ENCODE data around the gene TMEM243.
"Not testable (repeated sequence)": the region's sequence is repeated elsewhere in the genome, so short reads cannot be mapped to it uniquely, and the experiment has no call there.

Gene TMEM243

GRCh38 chr7:87210506-87210905, 9.0 kb downstream of the TMEM243 start:
- DNase-seq (ENCODE audit: low read depth) = no peak

DNA sequence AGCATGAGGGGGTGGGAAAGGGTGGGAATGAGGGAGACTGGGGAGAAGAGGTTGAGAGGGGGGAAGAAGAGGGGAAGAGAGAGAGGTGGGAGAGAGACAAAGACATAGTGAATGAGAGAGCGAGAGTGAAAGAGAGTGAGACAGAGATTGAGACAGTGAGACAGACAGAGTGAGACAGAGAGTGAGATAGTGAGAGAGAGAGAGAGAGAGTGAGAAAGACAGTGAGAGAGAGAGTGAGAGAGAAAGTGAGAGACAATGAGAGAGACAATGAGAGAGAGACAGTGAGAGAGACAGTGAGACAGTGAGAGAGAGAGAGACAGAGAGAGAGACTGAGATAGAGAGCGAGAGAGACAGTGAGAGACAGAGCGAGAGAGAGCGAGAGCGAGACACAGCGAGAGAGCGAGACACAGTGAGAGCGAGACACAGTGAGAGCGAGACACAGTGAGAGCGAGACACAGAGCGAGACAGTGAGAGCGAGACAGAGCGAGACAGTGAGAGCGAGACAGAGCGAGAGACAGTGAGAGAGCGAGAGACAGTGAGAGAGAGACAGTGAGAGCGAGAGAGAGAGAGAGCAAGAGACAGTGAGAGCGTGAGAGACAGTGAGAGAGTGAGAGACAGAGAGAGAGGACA, 10.1 kb downstream of the TMEM243 start:
- DNase-seq (ENCODE audit: low read depth) = no peak

- no peak for DNase-seq (ENCODE audit: low read depth)
These were observed 13.2 kb downstream of the TMEM243 start for GRCh38 chr7:87206361-87206760.

DNA sequence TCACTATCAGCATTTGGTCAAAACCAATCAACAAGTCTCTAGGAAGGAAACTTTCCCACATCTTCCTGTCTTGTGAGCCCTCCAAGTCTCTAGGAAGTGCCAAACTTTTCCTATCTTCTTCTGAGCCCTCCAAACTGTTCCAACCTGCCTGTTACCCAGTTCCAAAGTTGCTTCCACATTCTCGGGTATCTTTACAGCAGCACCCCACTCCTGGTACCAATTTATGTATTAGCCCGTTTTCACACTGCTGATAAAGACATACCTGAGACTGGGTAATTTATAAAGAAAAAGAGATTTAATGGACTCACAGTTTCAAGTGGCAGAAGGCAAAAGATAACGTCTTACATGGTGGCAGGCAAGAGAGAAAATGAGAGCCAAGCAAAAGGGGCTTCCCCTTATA, 13.8 kb downstream of the TMEM243 start:
- not testable (repeated sequence) for DNase-seq (ENCODE audit: low read depth)

DNA sequence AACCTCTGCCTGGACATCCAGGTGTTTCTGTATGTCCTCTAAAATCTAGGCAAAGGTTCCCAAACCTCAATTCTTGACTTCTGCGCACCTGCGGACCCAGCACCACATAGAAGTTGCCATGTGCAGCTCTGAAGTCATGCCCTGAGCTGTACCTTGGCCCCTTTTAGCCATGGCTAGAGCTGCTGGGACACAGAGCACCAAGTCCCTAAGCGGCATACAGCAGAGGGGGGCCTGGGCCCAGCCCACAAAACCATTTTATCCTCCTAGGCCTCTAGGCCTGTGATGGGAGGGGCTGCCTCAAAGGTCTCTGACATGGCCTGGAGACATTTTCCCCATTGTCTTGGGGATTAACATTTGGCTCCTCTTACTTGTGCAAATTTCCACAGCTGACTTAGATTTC, 14.6 kb downstream of the TMEM243 start:
- DNase-seq (ENCODE audit: low read depth) = no peak

- not testable (repeated sequence) for DNase-seq (ENCODE audit: low read depth)
These were observed 15.6 kb downstream of the TMEM243 start for GRCh38 chr7:87203929-87204328.

DNA sequence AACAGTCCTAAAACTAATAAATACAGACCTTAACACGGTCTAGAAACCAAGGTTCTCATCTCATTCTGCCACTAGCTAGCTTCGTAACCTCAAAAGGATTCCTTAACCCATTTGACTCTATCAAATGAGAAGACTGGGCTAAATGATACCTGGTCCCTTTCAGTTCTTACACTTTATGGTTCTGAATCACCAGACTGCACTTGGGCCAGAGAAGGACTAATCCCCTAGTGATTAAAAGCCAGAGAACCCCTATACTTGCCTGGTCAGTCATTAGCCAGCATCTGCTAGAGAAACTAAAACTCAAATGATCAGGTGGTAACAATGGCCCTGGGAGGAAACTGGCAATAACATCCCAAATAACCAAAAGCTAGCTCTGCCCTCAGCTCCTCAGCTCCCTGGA, 16.8 kb downstream of the TMEM243 start:
- no peak for DNase-seq (ENCODE audit: low read depth)

DNA sequence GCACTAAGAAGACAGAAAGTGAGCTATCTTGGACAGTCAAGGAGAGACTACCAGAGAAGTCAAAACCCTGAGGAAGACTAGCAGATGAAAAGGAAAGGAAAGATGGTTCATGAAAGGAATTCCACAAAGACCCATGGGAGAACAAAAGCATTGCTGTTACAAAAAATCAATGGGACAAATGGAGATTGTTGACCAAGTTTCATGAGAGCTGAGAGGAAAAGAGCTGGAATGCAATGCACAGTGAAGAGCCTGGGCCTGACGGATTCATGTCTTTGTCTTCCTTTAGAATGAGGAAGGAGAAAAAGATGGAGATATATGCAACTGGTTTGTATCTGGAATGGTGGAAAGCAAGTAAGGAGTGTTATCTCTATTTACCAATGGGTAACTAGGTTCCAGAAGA, 17.3 kb downstream of the TMEM243 start:
- no peak for DNase-seq (ENCODE audit: low read depth)

- no peak for DNase-seq (ENCODE audit: low read depth)
These were observed 19.7 kb downstream of the TMEM243 start for GRCh38 chr7:87199700-87200450.

DNA sequence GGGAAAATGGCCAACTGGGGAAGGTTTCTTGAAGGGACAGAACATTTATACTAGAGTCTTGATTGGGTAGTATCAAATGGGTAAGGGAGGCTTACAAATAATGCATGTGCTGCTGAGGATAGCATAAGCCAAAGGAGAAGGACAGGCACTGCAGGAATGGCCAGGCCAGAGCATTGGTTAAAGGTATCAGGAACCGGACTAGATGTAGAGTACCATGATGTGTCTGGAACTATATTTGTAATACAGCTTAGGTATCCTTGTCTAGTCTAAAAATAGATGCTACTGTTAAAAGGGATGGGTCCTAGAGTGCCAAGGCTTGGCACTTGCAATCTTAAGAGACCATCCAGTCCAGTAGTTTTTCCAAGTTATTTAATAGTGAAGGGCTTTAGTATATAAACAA, 20.3 kb downstream of the TMEM243 start:
- DNase-seq (ENCODE audit: low read depth) = no peak

DNA sequence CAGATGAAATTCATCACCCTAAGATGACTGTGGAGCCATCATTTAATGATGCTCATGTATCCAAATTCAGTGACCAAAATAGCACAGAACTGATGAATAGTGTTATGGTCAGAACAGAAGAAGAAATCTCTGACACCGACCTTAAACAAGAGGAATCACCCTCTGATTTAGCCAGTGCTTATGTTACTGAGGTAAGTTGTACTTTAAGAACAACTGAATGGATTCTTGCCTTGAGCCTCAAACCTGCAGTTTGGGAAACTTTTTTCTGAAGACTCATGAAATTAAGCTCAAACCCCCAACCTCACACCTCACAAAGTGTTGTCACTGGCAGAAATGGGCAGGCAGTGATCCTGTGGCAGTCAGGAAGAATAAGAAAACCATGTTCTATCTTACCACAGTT, 25.6 kb downstream of the TMEM243 start:
- no peak for DNase-seq (ENCODE audit: low read depth)

GRCh38 chr7:87192784-87193487, 26.6 kb downstream of the TMEM243 start:
- no peak for DNase-seq (ENCODE audit: low read depth)

GRCh38 chr7:87190783-87191182, 28.7 kb downstream of the TMEM243 start:
- no peak for DNase-seq (ENCODE audit: low read depth)

GRCh38 chr7:87188930-87189329, 30.6 kb downstream of the TMEM243 start:
- no peak for DNase-seq (ENCODE audit: low read depth)

- no peak for DNase-seq (ENCODE audit: low read depth)
These were observed 32.4 kb downstream of the TMEM243 start for GRCh38 chr7:87187120-87187519.

DNA sequence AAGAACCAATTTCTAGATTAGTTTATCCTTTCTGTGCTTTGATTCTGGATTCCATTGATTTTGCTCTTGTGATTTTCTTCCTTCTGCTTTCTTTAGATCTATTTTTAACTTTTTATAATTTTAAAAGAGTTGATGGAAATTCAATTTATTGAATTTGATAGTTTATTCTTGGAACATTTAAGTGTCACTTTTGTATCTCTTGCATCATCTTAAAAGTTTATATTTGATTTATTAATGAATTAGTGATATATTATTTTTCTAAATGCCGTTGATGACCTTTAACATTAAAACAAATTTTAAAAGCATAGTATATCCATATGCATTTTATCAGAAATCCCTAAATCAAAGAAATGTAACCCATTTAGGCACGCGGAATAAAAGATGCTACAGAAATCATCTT, 40.4 kb downstream of the TMEM243 start:
- no peak for DNase-seq (ENCODE audit: low read depth)

DNA sequence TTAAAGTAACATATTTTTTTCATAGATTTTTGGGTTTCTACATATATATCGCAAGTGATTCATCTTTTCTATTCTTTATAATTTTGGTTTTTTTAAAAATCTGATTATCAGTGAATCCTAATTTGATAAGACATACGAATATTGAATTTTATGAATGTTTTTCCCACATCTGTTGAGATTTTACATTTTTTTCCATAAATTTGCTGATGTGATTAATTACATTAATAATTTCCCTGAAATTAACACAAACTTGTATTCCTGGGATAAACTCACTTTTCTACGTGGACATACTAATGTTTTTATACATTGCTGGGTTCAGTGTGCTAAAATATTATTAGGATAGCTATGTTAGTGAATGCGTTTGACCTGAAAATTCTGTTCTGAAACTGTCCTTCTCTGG, 41.2 kb downstream of the TMEM243 start:
- no peak for DNase-seq (ENCODE audit: low read depth)

DNA sequence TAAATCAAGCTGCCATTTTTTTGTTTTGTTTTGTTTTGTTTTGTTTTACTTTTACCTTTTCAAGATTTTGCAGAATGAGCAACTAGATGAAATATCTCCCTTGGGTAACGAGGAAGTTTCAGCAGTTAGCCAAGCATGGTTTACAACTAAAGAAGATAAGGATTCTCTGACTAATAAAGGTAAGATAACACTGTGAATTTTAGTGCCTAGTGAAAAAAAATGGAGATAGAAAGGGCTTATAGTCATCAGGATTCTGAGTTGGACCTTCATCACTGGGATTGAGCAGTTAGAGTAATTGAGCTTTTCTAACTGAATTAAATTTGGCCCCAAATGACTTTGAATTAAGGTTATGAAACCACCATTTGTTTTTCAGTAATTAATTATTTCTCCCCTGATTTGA, 46.1 kb downstream of the TMEM243 start:
- no peak for DNase-seq (ENCODE audit: low read depth)

GRCh38 chr7:87171282-87171934, 48.1 kb downstream of the TMEM243 start:
- no peak for DNase-seq (ENCODE audit: low read depth)

GRCh38 chr7:87170828-87171227, 48.7 kb downstream of the TMEM243 start:
- no peak for DNase-seq (ENCODE audit: low read depth)

- no peak for DNase-seq (ENCODE audit: low read depth)
These were observed 55.1 kb downstream of the TMEM243 start for GRCh38 chr7:87164433-87164832.

DNA sequence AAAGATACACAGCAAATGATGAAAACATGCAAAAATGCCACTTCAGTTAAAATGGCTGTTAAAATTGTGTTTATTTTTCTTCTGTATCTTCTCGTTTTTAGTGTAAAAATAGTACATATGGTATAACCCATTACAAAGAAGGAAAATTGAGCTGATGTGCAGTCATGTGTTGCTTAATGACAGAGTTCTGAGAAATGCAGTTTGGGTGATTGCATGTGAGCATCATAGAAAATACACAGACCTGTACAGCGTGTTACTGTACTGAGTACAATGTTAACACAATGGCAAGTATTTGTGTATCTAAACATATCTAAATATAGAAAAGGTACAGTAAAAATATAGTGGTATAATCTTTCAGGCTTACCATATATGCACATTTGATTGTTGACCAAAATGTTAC, 60.0 kb downstream of the TMEM243 start:
- DNase-seq (ENCODE audit: low read depth) = no peak

DNA sequence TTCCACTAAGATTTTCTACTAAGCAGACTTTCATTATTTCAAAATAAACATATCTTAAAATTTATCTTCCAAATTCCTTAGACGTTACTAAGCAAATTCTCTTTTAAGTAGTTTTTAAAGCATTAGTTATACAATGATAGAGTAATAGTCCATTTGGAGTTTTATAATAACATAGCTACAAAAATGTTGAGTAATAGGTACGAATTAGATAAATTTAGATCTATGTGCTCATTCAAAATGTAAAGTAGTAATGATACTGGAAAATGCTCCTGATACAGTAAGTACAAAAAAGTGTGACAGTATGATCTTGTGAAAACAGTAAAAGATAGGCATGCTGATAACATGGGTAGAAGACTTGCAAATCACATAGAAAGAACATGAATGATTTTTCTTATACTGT, 62.8 kb downstream of the TMEM243 start:
- DNase-seq (ENCODE audit: low read depth) = no peak

Measured in activated gamma-delta T cell treated with anti-CD3 and anti-CD28 coated beads, Interleukin-2, amount 50 U/mL, for 16 hours (primary cell).